ENCODE measurements around the gene CD300LD. TPM values are rescaled to one million over a fixed set of nuclear protein-coding genes. Genes with fewer than 3 reads are reported as not detected.

Gene CD300LD
- total RNA-seq, 4 donors from 2014 or later: not detected

DNA sequence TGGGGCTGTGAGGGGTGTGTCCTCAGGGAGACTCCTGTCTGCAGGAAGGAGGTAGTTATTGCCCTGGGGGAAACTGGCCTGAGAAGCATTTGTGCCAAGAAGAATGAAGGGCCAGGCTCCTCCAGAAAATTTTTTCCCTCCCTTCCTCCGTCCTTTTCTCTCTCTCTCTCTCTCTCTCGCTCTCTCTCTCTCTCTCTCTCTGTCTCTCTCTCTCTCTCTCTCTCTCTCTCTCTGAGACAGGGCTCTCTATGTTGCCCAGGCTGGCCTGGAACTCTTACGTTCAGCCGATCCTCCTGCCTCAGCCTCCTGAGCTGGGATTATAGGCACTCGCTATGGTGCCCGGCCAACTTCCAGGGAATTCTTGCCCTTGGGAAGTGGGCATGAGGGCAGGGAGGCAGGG lies 20.0 kb upstream of the CD300LD start:
- TF ChIP-seq POLR2A (IDR thresholded peaks at IDR 0.05): no peak
- TF ChIP-seq, protein P1, sequence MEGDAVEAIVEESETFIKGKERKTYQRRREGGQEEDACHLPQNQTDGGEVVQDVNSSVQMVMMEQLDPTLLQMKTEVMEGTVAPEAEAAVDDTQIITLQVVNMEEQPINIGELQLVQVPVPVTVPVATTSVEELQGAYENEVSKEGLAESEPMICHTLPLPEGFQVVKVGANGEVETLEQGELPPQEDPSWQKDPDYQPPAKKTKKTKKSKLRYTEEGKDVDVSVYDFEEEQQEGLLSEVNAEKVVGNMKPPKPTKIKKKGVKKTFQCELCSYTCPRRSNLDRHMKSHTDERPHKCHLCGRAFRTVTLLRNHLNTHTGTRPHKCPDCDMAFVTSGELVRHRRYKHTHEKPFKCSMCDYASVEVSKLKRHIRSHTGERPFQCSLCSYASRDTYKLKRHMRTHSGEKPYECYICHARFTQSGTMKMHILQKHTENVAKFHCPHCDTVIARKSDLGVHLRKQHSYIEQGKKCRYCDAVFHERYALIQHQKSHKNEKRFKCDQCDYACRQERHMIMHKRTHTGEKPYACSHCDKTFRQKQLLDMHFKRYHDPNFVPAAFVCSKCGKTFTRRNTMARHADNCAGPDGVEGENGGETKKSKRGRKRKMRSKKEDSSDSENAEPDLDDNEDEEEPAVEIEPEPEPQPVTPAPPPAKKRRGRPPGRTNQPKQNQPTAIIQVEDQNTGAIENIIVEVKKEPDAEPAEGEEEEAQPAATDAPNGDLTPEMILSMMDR (IDR thresholded peaks at IDR 0.05): no peak
- Histone ChIP-seq H3K9me3 (no peaks in the 10 kb centered on the region), H3K4me1 (peaks cover 0 to 7% (median 0%) of the 10 kb centered on the region in 4 donors), H3K27me3 (no peaks in the 10 kb centered on the region), H3K36me3 (no peaks in the 10 kb centered on the region), H3K4me3 (no peak overlapping the region), H3K27ac (no peak overlapping the region)
- no peak for DNase-seq

GRCh38 chr17:74610108-74610507 lies 18.0 kb upstream of the CD300LD start:
- H3K27me3 ChIP-seq: no peaks in the 10 kb centered on the region
- DNase-seq: no peak
- no peaks in the 10 kb centered on the region for H3K36me3 ChIP-seq
- H3K27ac ChIP-seq: no peak overlapping the region
- H3K4me1 ChIP-seq: peaks cover 0 to 7% (median 0%) of the 10 kb centered on the region in 4 donors
- no peaks in the 10 kb centered on the region for H3K9me3 ChIP-seq
- no peak overlapping the region for H3K4me3 ChIP-seq
- TF ChIP-seq POLR2A (IDR thresholded peaks at IDR 0.05): no peak
- TF ChIP-seq, protein P1 (IDR thresholded peaks at IDR 0.05): no peak

GRCh38 chr17:74608511-74608910 lies 16.4 kb upstream of the CD300LD start:
- Histone ChIP-seq H3K4me3 (no peak overlapping the region), H3K27me3 (no peaks in the 10 kb centered on the region), H3K36me3 (no peaks in the 10 kb centered on the region), H3K9me3 (no peaks in the 10 kb centered on the region), H3K27ac (no peak overlapping the region), H3K4me1 (peaks cover 0 to 7% (median 0%) of the 10 kb centered on the region in 4 donors)
- no peak for DNase-seq
- TF ChIP-seq, protein P1 (IDR thresholded peaks at IDR 0.05): no peak
- TF ChIP-seq POLR2A (IDR thresholded peaks at IDR 0.05): no peak

DNA sequence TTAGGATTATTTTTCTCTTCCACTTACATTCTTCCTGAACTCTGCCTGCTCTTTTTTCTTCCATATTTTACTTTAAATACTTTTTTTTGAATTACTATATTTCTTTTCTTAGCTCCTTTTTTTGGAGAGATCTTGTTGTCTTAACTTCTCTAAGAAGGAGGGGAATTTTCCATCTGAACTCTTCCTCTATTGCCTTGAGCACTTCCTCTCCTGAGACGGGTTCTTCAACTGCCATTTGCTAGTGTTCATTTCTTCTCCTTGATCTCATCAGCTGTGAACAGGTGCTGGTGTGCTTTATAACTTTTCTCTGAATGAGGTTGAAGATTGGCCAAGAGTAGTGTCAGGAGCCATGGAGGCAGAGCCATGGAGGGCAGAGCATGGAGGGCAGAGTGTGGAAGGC lies 15.1 kb upstream of the CD300LD start:
- no peak for DNase-seq
- Histone ChIP-seq H3K36me3 (no peaks in the 10 kb centered on the region), H3K27ac (no peak overlapping the region), H3K27me3 (no peaks in the 10 kb centered on the region), H3K4me3 (no peak overlapping the region), H3K9me3 (no peaks in the 10 kb centered on the region), H3K4me1 (peaks cover 0 to under 1% (median 0%) of the 10 kb centered on the region in 4 donors)
- TF ChIP-seq, protein P1 (IDR thresholded peaks at IDR 0.05): no peak
- no peak for TF ChIP-seq POLR2A (IDR thresholded peaks at IDR 0.05)

- no peaks in the 10 kb centered on the region for H3K9me3 ChIP-seq
- TF ChIP-seq, protein P1 (IDR thresholded peaks at IDR 0.05): no peak
- TF ChIP-seq POLR2A (IDR thresholded peaks at IDR 0.05): no peak
- H3K4me3 ChIP-seq: no peak overlapping the region
- H3K4me1 ChIP-seq: no peaks in the 10 kb centered on the region
- H3K27me3 ChIP-seq: no peaks in the 10 kb centered on the region
- DNase-seq: no peak
- H3K27ac ChIP-seq: no peak overlapping the region
- H3K36me3 ChIP-seq: no peaks in the 10 kb centered on the region
Observed at GRCh38 chr17:74606050-74606449, 14.0 kb upstream of the CD300LD start.

DNA sequence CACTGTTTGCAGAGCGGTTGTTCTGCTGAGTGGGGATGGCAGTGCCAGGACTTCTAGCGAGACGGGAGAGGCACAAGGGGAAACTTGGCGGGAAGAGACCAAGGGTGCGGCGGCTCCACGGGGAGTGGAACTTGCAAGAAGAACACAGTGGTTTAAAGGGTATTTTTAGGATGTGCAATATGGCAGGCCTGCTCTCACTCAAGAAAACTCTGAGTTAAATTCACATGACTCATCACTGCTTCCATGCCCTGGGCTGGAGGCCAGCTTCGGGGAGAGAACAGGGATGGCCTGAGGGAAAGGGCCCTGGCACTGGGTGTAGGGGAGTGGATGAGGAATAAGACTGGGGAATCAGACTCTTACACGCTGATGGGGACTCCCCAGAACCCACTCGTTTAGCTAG lies 13.3 kb upstream of the CD300LD start:
- Histone ChIP-seq H3K9me3 (no peaks in the 10 kb centered on the region), H3K27ac (peak overlapping the region in 1 of 4 donors; percentile 22), H3K4me1 (no peaks in the 10 kb centered on the region), H3K27me3 (no peaks in the 10 kb centered on the region), H3K4me3 (no peak overlapping the region), H3K36me3 (no peaks in the 10 kb centered on the region)
- TF ChIP-seq, protein P1 (IDR thresholded peaks at IDR 0.05): no peak
- no peak for TF ChIP-seq POLR2A (IDR thresholded peaks at IDR 0.05)
- no peak for DNase-seq

All from Peyer's patch (tissue), 4 donors.